Measurements from ENCODE around the gene CTRL. TPM values are rescaled to one million over a fixed set of nuclear protein-coding genes. Genes with fewer than 3 reads are reported as not detected.

CTRL gene
- polyA plus RNA-seq, 1 of the 3 experiments (the other 2 are of a cell fraction): 1.9 TPM

GRCh38 chr16:67959536-67960329 is 28.1 kb upstream of the CTRL start:
- Histone ChIP-seq H3K4me2 (peak overlapping the region; percentile 12; the same call in 1 of the 2 replicates), H3K27ac (ENCODE audit: low read depth in 2 of 2, low read length in 1 of 2) (peak overlapping the region in 1 of 2 experiments; percentile 37; a peak in 1 of 4 replicates), H3F3A (replicated peaks; ENCODE audit: insufficient read depth) (no peaks in the 10 kb centered on the region), H3K36me3 (replicated peaks in 1 of 2; ENCODE audit: control insufficient read depth in 1 of 2, insufficient read depth in 2 of 2, low read length in 1 of 2) (peaks cover 41 to 59% of the 10 kb centered on the region in 2 experiments), H3K4me1 (ENCODE audit: control insufficient read depth in 1 of 2, insufficient read depth in 2 of 2, low read depth in 1 of 2, low read length in 1 of 2) (peaks cover 0 to 16% of the 10 kb centered on the region in 2 experiments; a peak in 1 of 4 replicates), H2AFZ (ENCODE audit: low read depth) (no peak overlapping the region), H3K79me2 (ENCODE audit: insufficient read depth) (peaks cover 64% of the 10 kb centered on the region), H4K20me1 (ENCODE audit: insufficient read depth) (peaks cover 32% of the 10 kb centered on the region), H3K27me3 (ENCODE audit: insufficient read depth) (no peaks in the 10 kb centered on the region), H3K9me2 (no peaks in the 10 kb centered on the region), H3K9me3 (no peaks in the 10 kb centered on the region), H3K9ac (0 out of 2 replicates have a peak overlapping the region, but pooled peaks have one; percentile 0), H3K4me3 (ENCODE audit: low read depth in 2 of 2, low read length in 1 of 2) (no peak overlapping the region)
- 91% methylated on average over 8 of the region's 11 CpGs for WGBS (ENCODE audit: low lambda C conversion rate)
- DNase-seq: no peak
- TF ChIP-seq CTCF (IDR thresholded peaks at IDR 0.05) (no peak), TCF12 (IDR thresholded peaks at IDR 0.05) (no peak), TAF1 (IDR thresholded peaks at IDR 0.05; ENCODE audit: borderline replicate concordance, low read depth, low read length) (no peak), MEF2A (IDR thresholded peaks at IDR 0.05; ENCODE audit: borderline replicate concordance, low read depth) (no peak), CHD2 (IDR thresholded peaks at IDR 0.05; ENCODE audit: low read length, partially characterized antibody) (no peak), MXI1 (IDR thresholded peaks at IDR 0.05; ENCODE audit: low read depth, low read length) (no peak), NRF1 (IDR thresholded peaks at IDR 0.05; ENCODE audit: low read depth, low read length) (no peak), MAX (IDR thresholded peaks at IDR 0.05; ENCODE audit: low read depth) (no peak), FOSL2 (IDR thresholded peaks at IDR 0.05; ENCODE audit: borderline replicate concordance, low read depth) (no peak; the same call in 1 of the 2 replicates), FOXM1 (IDR thresholded peaks at IDR 0.05; ENCODE audit: low read depth) (no peak), POLR2AphosphoS5 (IDR thresholded peaks at IDR 0.05; ENCODE audit: low read depth, low read length) (no peak), ZBTB33 (IDR thresholded peaks at IDR 0.05; ENCODE audit: borderline replicate concordance, low read depth) (no peak), SIN3A (IDR thresholded peaks at IDR 0.05; ENCODE audit: borderline replicate concordance, low read depth, low read length) (no peak), RFX5 (IDR thresholded peaks at IDR 0.05; ENCODE audit: low read length) (no peak), IRF3 (IDR thresholded peaks at IDR 0.05; ENCODE audit: low read depth, low read length) (no peak), GABPA (IDR thresholded peaks at IDR 0.05; ENCODE audit: low read depth) (no peak), REST (IDR thresholded peaks at IDR 0.05; ENCODE audit: low read depth, low read length) (no peak), GATA2 (CRISPR knock-in tag; IDR thresholded peaks at IDR 0.05) (no peak)
- POLR2A ChIA-PET: interaction anchor here (0.5 to 1.6 kb wide), 4 partner anchors 9 to 787 kb away, joined by 3 to 4 read pairs (median 4); partner anchors contain the start of gene RANBP10
- CTCF ChIA-PET: interaction anchor here (0.7 to 4.4 kb wide), 5 partner anchors 9 to 81 kb away, joined by 3 to 32 read pairs (median 7); no protein-coding TSS in a partner anchor

Data from SK-N-SH (cell line).